AG09319 (cell line): ENCODE results near the gene CAPN14.

ENCODE experiments used
- DNase-seq: peaks from one replicate; pipeline ENCODE4 v3.0.0-alpha.2; 2010; ENCODE audit warnings: low read depth; ENCODE audit errors: extremely low read depth
- TF ChIP-seq, protein P1 (sequence below): IDR thresholded peaks from 2 replicates; pipeline ENCODE4 v1.5.1; 2011; ENCODE audit warnings: low read depth, mild to moderate bottlenecking, inconsistent platforms, low read length, moderate library complexity

Gene CAPN14

DNA sequence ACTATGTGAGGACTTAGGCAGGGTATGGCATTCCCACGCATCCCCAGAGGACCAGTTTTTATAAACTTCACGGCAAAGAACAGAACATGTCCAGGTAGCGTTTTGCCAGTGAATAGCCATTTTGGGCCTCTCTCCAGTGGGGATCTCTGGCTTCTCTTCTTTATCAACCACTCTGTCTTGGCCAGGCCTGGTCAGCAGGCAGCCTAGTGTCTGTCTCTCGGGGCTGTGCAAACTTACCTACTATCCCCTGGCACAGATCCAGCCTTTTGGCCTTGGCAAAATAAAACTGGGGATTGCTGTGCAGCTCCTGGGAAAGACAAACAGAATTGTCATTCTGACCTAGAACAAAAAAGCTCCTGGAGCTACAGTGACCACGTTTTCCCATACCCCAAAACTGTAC, 14.5 kb downstream of the CAPN14 start:
- TF ChIP-seq, protein P1, sequence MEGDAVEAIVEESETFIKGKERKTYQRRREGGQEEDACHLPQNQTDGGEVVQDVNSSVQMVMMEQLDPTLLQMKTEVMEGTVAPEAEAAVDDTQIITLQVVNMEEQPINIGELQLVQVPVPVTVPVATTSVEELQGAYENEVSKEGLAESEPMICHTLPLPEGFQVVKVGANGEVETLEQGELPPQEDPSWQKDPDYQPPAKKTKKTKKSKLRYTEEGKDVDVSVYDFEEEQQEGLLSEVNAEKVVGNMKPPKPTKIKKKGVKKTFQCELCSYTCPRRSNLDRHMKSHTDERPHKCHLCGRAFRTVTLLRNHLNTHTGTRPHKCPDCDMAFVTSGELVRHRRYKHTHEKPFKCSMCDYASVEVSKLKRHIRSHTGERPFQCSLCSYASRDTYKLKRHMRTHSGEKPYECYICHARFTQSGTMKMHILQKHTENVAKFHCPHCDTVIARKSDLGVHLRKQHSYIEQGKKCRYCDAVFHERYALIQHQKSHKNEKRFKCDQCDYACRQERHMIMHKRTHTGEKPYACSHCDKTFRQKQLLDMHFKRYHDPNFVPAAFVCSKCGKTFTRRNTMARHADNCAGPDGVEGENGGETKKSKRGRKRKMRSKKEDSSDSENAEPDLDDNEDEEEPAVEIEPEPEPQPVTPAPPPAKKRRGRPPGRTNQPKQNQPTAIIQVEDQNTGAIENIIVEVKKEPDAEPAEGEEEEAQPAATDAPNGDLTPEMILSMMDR: no peak
- DNase-seq: no peak

DNA sequence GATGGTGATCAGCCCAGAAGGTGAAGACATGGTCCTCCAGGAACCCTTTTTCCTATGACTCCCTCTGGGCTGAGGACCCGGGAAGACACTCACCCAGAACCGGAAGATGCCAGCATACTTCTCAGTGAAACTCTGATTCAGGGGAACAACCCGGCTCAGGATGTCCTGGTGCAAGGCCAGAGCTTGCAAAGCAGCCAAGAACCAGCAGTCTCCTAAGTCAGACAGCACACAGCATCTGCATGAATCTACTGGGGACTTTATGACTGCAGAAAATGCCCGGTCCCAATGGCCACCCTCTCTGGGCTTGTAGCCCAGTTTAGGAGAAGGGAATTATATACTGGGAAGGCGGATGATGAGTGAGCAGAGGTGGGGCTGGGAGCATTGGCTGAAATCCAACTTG, 15.3 kb downstream of the CAPN14 start:
- DNase-seq: no peak
- TF ChIP-seq, protein P1: no peak

DNA sequence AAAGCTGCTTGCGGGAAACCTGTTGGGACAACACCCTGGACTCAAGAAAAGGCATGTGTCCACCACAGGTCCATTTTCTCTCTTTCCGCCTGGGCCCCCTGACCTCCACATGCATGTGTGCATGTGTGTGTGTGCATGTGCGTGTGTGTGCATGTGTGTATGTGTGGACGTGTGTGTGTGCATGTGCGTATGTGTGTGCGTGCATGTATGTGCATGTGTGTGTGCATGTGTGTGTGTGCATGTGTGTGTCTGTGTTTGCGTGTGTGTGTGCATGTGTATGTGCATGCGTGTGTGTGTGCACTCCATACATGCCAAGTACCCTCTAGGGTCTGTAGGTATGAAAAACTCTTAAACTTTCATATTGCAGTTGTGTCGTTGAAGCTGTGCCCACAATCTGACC, 16.3 kb downstream of the CAPN14 start:
- TF ChIP-seq, protein P1: no peak
- DNase-seq: no peak

DNA sequence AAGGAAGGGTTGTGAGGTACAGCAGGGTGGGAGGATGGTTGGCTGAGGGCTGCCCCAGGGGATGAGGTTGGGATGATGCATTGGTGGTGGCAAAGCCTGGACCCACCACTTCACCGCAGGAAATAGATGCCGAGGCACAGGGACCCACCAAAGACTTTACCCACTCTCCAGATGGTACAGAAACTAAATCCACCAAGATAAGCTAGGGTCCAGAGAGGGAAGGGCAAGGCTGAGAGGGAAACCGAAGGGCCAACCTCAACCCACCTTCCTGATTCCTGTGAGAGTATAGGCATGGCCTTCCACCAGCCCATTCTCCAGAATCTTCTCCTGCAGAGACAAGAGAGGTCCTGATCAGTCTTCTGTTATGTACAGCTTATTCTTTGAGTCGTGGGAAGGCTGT, 18.1 kb downstream of the CAPN14 start:
- DNase-seq: no peak
- TF ChIP-seq, protein P1: no peak

DNA sequence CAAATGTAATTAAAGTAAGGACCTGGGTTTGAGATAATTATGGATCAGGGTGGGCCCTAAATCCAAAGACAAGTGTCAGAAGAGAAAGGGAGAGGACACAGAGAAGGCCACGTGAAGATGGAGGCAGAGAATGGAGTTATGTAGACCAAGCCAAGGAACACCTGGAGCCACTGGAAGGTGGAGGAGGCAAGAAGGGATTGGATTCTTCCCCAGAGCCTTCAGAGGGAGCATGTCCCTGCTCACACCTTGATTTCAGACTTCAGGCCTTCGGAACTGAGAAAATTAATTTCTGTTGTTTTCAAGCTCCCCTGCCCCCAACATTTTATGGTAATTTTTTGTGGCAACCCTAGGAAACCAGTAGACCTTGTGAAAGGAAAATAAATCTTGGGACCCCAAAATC, 19.6 kb downstream of the CAPN14 start:
- DNase-seq: no peak
- TF ChIP-seq, protein P1: no peak

DNA sequence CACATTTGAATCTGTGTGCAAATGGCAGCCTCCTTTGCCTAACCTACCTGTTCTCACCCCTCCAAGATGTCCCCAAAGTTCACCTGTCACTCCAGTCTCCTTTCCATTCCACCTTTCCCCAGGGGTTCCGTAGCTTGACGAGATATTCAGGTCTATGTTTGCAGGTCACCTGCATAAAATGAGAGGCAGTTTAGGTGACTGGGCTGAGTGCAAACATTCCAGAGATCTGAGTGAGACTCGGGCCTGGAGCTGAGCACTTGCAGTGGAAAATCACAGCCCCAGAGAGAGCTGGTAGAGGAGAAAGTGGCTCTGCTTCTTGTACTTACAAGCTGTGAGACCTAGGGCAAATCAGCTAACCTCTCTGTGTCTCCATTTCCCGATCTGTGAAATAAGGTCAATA, 20.1 kb downstream of the CAPN14 start:
- no peak for DNase-seq
- TF ChIP-seq, protein P1: no peak

DNA sequence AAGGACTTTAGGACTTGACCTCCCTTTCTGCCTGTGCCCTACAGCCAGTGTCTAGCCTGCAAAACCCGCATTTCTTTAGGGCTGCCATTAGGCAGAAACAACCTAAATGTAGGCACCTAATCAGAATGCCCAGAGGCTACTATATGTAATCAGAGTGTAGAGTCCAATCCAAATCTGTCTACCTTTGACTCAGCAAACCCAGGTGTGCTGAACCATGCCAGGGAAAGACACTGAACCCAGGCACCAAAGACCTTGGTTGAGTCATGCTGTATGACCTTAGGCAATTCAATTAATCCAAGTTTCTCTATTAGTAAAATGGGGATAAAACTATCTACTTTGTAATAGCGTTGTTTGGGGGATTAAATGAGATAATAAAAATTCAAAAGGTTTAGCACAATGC, 20.7 kb downstream of the CAPN14 start:
- TF ChIP-seq, protein P1: no peak
- DNase-seq: no peak
